Tibial nerve (tissue), 4 donors: ENCODE measurements around the gene FAIM2. TPM values are rescaled to one million over a fixed set of nuclear protein-coding genes. Genes with fewer than 3 reads are reported as not detected.

Experiments
- DNase-seq, 2 donors: peaks; one replicate each; pipeline ENCODE4 v3.0.0-alpha.2; 2019; ENCODE audit warnings: low spot score in 2 of 2
- H3K27ac ChIP-seq, 4 donors: fragments of 200-600 bp; sonication (generic) in 3 of 4; one replicate each; pipeline ENCODE4 v1.5.1; 2017 to 2019; ENCODE audit warnings: mild to moderate bottlenecking in 1 of 4
- H3K27me3 ChIP-seq, 2 donors: fragments of 200-600 bp; sonication (generic) in 1 of 2; one replicate each; pipeline versions ENCODE4 v1.5.1 to v1.6.0; 2017 to 2019
- H3K36me3 ChIP-seq, 3 donors: fragments of 200-600 bp; sonication (generic); one replicate each; pipeline ENCODE4 v1.5.1; 2018 to 2019
- H3K4me1 ChIP-seq, 4 donors: fragments of 200-600 bp; sonication (generic) in 3 of 4; one replicate each; pipeline ENCODE4 v1.5.1; 2017 to 2019
- H3K4me3 ChIP-seq, 4 donors: fragments of 200-600 bp; sonication (generic) in 3 of 4; one replicate each; pipeline ENCODE4 v1.5.1; 2017 to 2019; ENCODE audit warnings: mild to moderate bottlenecking in 1 of 4, moderate library complexity in 1 of 4
- H3K9me3 ChIP-seq, 4 donors: fragments of 200-600 bp; sonication (generic) in 3 of 4; one replicate each; pipeline ENCODE4 v1.5.1; 2017 to 2019
- EP300 ChIP-seq, 2 donors: sonication (generic); formaldehyde crosslinking; IDR thresholded peaks; one replicate each; pipeline ENCODE4 v1.6.1; 2017; ENCODE audit warnings: antibody characterized with exemption in 2 of 2, mild to moderate bottlenecking in 1 of 2
- POLR2A ChIP-seq, 2 donors: fragments of 450-650 bp; IDR thresholded peaks; one replicate each; pipeline ENCODE4 v1.6.1; 2017; ENCODE audit warnings: antibody characterized with exemption in 2 of 2, mild to moderate bottlenecking in 2 of 2, moderate library complexity in 2 of 2
- WGBS, 2 donors: methylation state at CpG; one replicate each; pipeline ENCODE4 v1.1.5; 2018; 5-methylcytosine and 5-hydroxymethylcytosine counted together
- total RNA-seq, 4 donors: library from RNA; depleted of rRNA; stranded (reverse); fragments of >200 nt; gene quantifications; one replicate each; pipeline ENCODE4 v1.1.0, GENCODE V29; 2016
- TF ChIP-seq, protein P1 (sequence below), 5 experiments: fragments of 200-600 bp in 3 of 5; fragments of 450-650 bp in 2 of 5; sonication (generic) in 3 of 5; IDR thresholded peaks; one replicate each; pipeline ENCODE4 v1.5.1; 2016 to 2019; ENCODE audit warnings: antibody characterized with exemption in 5 of 5, mild to moderate bottlenecking in 3 of 5, moderate library complexity in 2 of 5

The FAIM2 gene
- total RNA-seq, 4 donors from 2014 or later = 6.9 to 68.6 (median 36.9) TPM

DNA sequence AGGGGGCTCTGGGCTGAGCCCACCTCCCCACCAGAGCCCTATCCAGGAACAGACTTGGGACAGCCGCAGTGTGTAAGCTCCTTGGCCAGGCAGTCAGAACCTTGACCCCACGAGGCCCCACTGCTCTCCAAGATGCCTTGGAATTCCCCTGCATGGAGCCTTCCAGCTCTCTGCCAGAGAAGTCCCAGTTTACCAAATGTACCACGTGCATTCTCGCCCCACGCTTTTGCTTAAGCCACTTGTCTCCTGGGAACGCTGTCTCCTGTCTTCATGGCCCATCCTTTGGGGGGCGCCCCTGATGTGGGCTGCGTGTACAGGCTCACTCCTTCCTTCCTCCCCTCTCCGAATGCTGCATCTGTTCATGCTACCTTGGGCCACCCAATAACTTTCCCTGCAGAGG, 7.9 kb downstream of the FAIM2 start:
- no peak for DNase-seq
- H3K4me3 ChIP-seq = no peak overlapping the region
- H3K27me3 ChIP-seq = no peaks in the 10 kb centered on the region
- no peak overlapping the region for H3K27ac ChIP-seq
- TF ChIP-seq POLR2A (IDR thresholded peaks at IDR 0.05) (no peak), EP300 (IDR thresholded peaks at IDR 0.05) (no peak)
- TF ChIP-seq, protein P1, sequence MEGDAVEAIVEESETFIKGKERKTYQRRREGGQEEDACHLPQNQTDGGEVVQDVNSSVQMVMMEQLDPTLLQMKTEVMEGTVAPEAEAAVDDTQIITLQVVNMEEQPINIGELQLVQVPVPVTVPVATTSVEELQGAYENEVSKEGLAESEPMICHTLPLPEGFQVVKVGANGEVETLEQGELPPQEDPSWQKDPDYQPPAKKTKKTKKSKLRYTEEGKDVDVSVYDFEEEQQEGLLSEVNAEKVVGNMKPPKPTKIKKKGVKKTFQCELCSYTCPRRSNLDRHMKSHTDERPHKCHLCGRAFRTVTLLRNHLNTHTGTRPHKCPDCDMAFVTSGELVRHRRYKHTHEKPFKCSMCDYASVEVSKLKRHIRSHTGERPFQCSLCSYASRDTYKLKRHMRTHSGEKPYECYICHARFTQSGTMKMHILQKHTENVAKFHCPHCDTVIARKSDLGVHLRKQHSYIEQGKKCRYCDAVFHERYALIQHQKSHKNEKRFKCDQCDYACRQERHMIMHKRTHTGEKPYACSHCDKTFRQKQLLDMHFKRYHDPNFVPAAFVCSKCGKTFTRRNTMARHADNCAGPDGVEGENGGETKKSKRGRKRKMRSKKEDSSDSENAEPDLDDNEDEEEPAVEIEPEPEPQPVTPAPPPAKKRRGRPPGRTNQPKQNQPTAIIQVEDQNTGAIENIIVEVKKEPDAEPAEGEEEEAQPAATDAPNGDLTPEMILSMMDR (IDR thresholded peaks at IDR 0.05) = no peak
- H3K4me1 ChIP-seq = peaks cover 0 to 4% (median 0%) of the 10 kb centered on the region in 4 donors
- H3K36me3 ChIP-seq = no peaks in the 10 kb centered on the region
- no peaks in the 10 kb centered on the region for H3K9me3 ChIP-seq
- WGBS, 2 donors = 69 to 78% methylated on average over 9 of the region's 9 CpGs

DNA sequence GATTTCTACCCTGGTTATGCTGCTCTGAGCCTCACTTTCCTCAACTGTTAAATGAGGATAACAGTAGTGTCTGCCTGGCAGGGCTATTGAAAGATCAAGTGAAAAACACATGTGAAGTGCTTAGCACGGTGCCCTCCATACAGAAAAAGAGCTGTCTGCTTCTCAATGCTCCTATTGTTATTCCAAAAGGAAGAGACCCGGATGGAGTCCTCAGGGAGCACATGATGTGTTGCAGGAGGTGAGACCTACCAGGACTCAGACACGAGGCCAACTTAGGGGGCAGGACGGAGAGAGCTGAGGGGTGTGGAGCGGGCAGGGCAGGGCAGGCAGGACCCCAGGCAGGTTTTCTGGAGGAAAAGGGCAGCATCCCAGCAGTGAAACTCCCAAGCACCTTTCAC, 8.9 kb downstream of the FAIM2 start:
- Histone ChIP-seq H3K27me3 (no peaks in the 10 kb centered on the region), H3K27ac (peak overlapping the region in 1 of 4 donors; percentile 10), H3K4me3 (no peak overlapping the region), H3K36me3 (no peaks in the 10 kb centered on the region), H3K9me3 (no peaks in the 10 kb centered on the region), H3K4me1 (peaks cover 0 to 4% (median 0%) of the 10 kb centered on the region in 4 donors)
- DNase-seq = no peak
- TF ChIP-seq, protein P1 (IDR thresholded peaks at IDR 0.05) = no peak
- TF ChIP-seq POLR2A (IDR thresholded peaks at IDR 0.05) (no peak), EP300 (IDR thresholded peaks at IDR 0.05) (no peak)
- WGBS, 2 donors = 56 to 63% methylated on average over 5 of the region's 5 CpGs

DNA sequence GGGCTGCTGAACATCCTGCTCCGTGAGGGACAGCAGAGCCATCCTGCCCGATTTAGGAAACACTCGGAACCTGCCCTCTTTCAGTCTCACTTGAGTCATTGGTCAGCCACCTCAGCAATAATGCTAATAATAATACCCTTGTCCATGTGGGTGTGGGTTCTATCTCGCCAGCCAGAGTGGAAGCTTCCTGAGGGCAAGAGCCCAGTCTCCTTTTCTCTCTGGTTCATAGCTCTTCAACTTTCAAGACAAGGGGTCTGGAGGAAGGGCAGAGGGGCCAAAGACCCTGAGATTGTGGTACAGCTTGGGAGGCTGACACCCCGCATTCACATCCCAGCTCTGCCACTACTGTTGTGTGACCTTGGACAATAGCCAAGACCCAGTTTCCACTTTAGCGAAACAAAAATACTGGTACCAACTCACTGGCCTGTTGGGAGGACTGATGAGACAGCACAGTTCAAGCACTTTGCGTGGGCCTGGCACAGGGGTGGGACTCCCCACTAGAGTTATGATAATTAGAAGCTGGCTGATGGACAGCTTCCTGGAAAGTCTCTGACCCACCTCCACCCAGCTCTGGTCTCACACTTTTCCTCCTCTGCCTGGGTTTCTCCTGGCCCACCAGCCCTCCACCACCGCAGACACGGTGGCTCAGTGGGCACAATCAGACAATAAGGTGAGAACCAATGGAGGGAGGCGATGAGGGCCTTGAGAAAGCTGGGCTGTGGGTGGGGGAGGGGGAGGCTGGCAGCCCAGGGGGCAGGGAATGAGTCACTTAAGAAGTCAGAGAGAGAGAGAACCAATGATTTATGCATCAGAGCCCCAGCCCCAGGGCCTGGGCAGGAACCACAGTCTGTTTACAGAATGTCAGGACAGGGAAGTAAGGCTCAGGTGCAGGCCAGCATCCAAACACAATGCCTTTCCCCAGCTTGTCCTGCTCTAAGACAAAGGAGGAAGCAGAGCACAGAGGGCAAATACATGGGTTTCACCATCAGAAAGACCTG, 9.6 kb downstream of the FAIM2 start:
- H3K36me3 ChIP-seq = no peaks in the 10 kb centered on the region

DNA sequence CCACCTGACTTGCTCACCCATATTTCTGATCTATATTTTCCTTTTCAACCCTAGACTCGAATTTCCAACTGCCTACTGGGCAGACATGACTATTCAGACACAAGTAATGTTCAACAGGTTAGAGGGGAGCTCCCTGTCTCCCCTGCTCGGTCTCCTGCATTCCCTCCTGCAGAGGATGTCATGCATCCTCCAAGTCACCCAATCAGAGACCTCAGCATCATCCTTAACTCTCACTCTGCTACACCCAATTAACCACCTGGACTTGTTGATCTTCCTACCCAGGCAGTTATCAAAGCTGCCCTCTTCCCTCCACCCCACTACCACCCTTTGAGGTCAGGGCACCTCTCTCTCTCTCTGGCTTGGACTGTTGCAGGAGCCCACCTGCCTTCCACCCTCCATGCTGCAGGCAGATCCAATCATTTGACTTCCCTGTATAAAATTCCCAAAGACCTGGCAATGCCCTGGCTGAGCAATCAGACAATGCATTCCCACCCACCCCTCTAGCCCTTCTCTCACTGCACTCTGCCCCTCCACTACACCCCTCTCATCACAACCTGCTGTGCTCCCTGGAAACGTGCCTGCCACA, 10.9 kb downstream of the FAIM2 start:
- DNase-seq = no peak

More for the DNA sequence above, 9.6 kb downstream of the FAIM2 start:
- no peaks in the 10 kb centered on the region for H3K9me3 ChIP-seq
- H3K27ac ChIP-seq = peak overlapping the region in 1 of 4 donors; percentile 10
- peaks cover 0 to 4% (median 0%) of the 10 kb centered on the region in 4 donors for H3K4me1 ChIP-seq
- no peaks in the 10 kb centered on the region for H3K27me3 ChIP-seq
- TF ChIP-seq, protein P1 (IDR thresholded peaks at IDR 0.05) = no peak
- no peak for TF ChIP-seq EP300 (IDR thresholded peaks at IDR 0.05)
- TF ChIP-seq POLR2A (IDR thresholded peaks at IDR 0.05) = no peak
- no peak overlapping the region for H3K4me3 ChIP-seq
- WGBS, 2 donors = 78 to 84% methylated on average over 10 of the region's 10 CpGs
- DNase-seq = no peak

More for the DNA sequence above, 10.9 kb downstream of the FAIM2 start:
- TF ChIP-seq, protein P1 (IDR thresholded peaks at IDR 0.05) = no peak
- no peak for TF ChIP-seq EP300 (IDR thresholded peaks at IDR 0.05)
- no peak for TF ChIP-seq POLR2A (IDR thresholded peaks at IDR 0.05)
- Histone ChIP-seq H3K9me3 (no peaks in the 10 kb centered on the region), H3K4me3 (no peak overlapping the region), H3K27me3 (no peaks in the 10 kb centered on the region), H3K27ac (no peak overlapping the region), H3K4me1 (peaks cover 0 to 4% (median 0%) of the 10 kb centered on the region in 4 donors), H3K36me3 (no peaks in the 10 kb centered on the region)
- 52 to 78% methylated on average over 3 of the region's 3 CpGs for whole genome bisulfite sequencing, 2 donors
